H1 (cell line): ENCODE data around the gene CNOT3. TPM values are rescaled to one million over a fixed set of nuclear protein-coding genes. Genes with fewer than 3 reads are reported as not detected.

Experiments used
- PHF8 ChIP-seq: fragments of 200-600 bp; sonication (generic); conservative IDR thresholded peaks from 2 replicates; pipeline ENCODE4 v1.7.1; 2012; ENCODE audit warnings: low read depth, mild to moderate bottlenecking, inconsistent platforms, low read length, moderate library complexity
- POLR2A ChIP-seq, 2 experiments: IDR thresholded peaks; 1 replicate in 1 of 2; 2 replicates in 1 of 2; pipeline ENCODE4 v1.6.1; 2011; ENCODE audit warnings: low read depth in 2 of 2, low read length in 2 of 2, mild to moderate bottlenecking in 2 of 2; ENCODE audit errors: control extremely low read depth in 1 of 2
- POU5F1 ChIP-seq: IDR thresholded peaks from 2 replicates; pipeline ENCODE4 v1.6.1; 2011; ENCODE audit warnings: low read depth, mild to moderate bottlenecking, low read length, moderate library complexity
- SAP30 ChIP-seq: fragments of 300-600 bp; sonication (generic); IDR thresholded peaks from 2 replicates; pipeline ENCODE4 v1.7.1; 2012; ENCODE audit warnings: low read length, moderate library complexity, mild to moderate bottlenecking, inconsistent platforms; ENCODE audit not compliant: insufficient read depth, insufficient replicate concordance
- polyA plus RNA-seq, 7 experiments: library from polyadenylated mRNA; depleted of rRNA in 3 of 7; stranded (reverse) in 5 of 7; unstranded in 2 of 7; fragments of >200 nt in 5 of 7; fragments of 200-250 nt in 2 of 7; gene quantifications; 1 replicate in 5 of 7; 2 replicates in 1 of 7; 4 replicates in 1 of 7; pipeline versions ENCODE4 v1.2.1 to v1.2.3, GENCODE V29; 2011 to 2013; ENCODE audit warnings: missing spikeins in 2 of 7, mixed read lengths in 2 of 7
- total RNA-seq: library from RNA; stranded (reverse); fragmentation: NEBNext Ultra II Directional; extraction: Animal tissue kit (Norgen Biotek cat#: 25700); gene quantifications from 2 replicates; pipeline ENCODE4 v1.2.1, GENCODE V29; 2021

Gene CNOT3
- total and polyA plus RNA-seq, 2 of the 8 experiments (the other 6 are each of a cell fraction or from before 2014, with no cell fraction given): 21.2 to 86.4 TPM

- TF ChIP-seq POU5F1 (no peak), PHF8 (no peak), SAP30 (no peak), POLR2A (IDR thresholded peaks at IDR 0.05; ENCODE audit: control extremely low read depth in 1 of 2, low read depth in 2 of 2, low read length in 2 of 2) (no peak)
Observed at GRCh38 chr19:54125713-54126112, 11.8 kb upstream of the CNOT3 start (continued).
